HG02970 (cell line): ENCODE data around the gene KCNIP3.

Experiments used
- ATAC-seq: cut with Tn5 transposase; IDR thresholded peaks from one replicate; pipeline ENCODE4 v1.9.1; 2021; ENCODE audit warnings: mild to moderate bottlenecking, moderate library complexity, moderate number of reproducible peaks; ENCODE audit not compliant: unreplicated experiment, low FRiP score

KCNIP3 gene

GRCh38 chr2:95325590-95326432 is 28.7 kb downstream of the KCNIP3 start:
- ATAC-seq, result no peak

- no peak for ATAC-seq
These were observed 29.4 kb downstream of the KCNIP3 start for GRCh38 chr2:95326433-95327140.

GRCh38 chr2:95327861-95328260 is 30.7 kb downstream of the KCNIP3 start:
- no peak for ATAC-seq

GRCh38 chr2:95328358-95329125 is 31.4 kb downstream of the KCNIP3 start:
- no peak for ATAC-seq

- ATAC-seq, result no peak
These were observed 32.3 kb downstream of the KCNIP3 start for GRCh38 chr2:95329401-95329800.

- ATAC-seq, result no peak
These were observed 33.0 kb downstream of the KCNIP3 start for GRCh38 chr2:95329891-95330793.

- no peak for ATAC-seq
These were observed 33.7 kb downstream of the KCNIP3 start for GRCh38 chr2:95330794-95331338.

GRCh38 chr2:95331606-95332005 is 34.5 kb downstream of the KCNIP3 start:
- no peak for ATAC-seq

GRCh38 chr2:95332036-95332435 is 34.9 kb downstream of the KCNIP3 start:
- ATAC-seq, result no peak

GRCh38 chr2:95333056-95333455 is 35.9 kb downstream of the KCNIP3 start:
- ATAC-seq, result no peak

- ATAC-seq, result no peak
These were observed 36.8 kb downstream of the KCNIP3 start for GRCh38 chr2:95333888-95334338.

- no peak for ATAC-seq
These were observed 37.9 kb downstream of the KCNIP3 start for GRCh38 chr2:95334916-95335641.

- ATAC-seq, result no peak
These were observed 39.3 kb downstream of the KCNIP3 start for GRCh38 chr2:95336406-95336805.

- ATAC-seq, result no peak
These were observed 40.7 kb downstream of the KCNIP3 start for GRCh38 chr2:95337829-95338228.

GRCh38 chr2:95342556-95343320 is 45.6 kb downstream of the KCNIP3 start:
- ATAC-seq, result no peak

GRCh38 chr2:95343429-95344214 is 46.5 kb downstream of the KCNIP3 start:
- ATAC-seq, result no peak

GRCh38 chr2:95344215-95344583 is 47.1 kb downstream of the KCNIP3 start:
- ATAC-seq, result no peak

GRCh38 chr2:95344656-95345055 is 47.5 kb downstream of the KCNIP3 start:
- ATAC-seq, result no peak
